HG03457 (cell line): ENCODE results near the gene AGPAT3.
A peak's percentile ranks its signal among the peaks of the same experiment; 100 is the strongest.

Experiments used
- ATAC-seq: cut with Tn5 transposase; IDR thresholded peaks from one replicate; pipeline ENCODE4 v1.9.1; 2021; ENCODE audit warnings: moderate number of reproducible peaks; ENCODE audit not compliant: unreplicated experiment

AGPAT3 gene

DNA sequence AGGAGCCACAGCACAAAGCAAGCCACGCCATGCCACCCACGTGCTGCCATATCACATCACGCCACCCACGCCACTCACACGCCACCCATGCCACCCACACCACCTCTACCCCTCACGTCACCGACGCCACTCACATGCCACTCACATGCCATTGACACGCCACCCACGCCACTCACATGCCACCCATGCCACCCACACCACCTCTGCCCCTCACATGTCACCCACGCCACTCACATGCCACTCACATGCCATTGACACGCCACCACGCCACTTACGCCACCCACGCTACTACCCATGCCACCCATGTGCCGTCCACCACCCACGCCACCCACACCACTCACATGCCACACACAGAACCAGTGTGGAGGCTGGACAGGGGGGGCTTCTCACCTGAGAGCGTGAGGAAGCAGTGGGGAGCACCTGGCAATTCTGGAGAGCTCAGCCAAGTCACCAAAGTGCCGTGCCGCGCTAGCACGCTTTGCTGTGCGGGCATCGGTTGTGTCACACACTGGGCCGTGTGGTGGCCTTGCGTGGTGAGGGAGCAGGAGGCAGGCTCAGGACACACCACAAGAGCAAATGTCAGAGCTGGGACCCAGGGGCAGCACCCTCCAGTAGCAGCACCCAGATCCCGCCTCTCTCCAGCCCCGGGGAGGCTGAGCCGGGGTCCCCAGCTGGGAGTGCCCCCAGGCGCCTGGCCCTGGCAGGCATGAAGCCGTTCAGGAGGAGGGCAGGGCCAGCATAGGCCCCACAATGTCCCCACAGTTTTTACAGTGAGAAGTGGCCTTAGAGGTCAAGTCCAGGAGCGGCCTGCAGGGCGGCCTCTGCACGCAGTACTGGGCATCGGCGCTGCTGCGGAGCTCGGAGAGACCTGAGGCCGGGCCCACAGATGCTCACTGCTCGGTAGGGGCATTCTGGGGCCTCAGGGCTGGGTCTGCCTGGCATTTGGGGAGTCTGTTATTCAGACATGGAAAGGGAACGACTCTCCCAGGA, 70.0 kb downstream of the AGPAT3 start:
- no peak for ATAC-seq

DNA sequence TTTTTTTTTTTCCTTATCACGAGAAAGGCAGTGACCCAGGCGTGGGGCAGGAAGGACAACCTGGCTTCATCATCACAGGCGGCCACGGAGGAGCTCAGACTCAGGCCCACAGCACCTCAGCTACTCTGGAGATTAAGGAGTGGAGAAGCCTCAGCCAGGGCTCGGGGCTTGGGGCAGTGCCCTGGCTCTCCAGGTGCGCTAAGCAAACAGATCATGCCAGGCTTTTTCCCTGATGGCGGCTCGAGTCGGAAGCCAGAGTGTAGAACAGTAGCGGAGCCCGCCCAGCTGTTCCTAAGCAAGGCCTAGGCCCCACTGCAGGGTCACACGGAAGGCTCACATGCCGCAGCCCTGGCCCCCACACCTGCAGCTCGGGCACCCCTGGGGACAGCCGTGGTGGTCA, 70.7 kb downstream of the AGPAT3 start:
- ATAC-seq, result no peak

DNA sequence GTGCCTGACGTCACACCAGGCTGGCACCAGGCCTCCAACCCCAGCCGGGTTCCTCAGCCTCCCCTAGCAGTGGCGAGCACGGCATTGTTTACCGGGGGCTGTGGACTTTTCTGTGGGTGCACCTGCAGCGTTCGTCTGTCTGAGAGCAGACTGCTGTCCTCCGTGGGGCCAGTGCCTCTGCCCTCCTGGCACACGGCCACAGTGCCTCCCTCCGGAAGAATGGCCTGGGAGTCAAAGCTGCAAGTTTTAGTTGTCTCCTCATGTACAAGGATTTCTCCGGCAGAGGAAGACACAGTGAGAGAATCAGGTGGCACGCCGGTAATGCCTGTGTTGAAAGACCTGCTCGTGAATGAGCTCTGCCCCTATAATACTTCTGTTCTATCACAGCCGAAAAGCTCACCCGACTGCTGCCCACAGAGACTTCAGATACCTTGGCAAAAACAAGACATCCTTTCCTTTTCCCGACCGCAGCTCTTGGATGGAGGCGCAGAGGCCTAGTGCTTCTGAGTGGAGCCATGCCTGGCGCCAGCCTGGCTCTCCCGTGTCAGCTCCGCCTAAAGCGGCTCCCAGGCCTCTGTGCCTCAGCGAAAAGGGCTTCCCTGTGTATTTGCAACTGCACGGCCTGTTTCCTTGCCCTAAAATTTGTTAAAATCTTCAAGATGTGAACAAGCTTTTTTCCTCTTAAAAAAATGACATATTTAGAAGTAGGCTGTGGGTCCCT, 71.4 kb downstream of the AGPAT3 start:
- no peak for ATAC-seq

DNA sequence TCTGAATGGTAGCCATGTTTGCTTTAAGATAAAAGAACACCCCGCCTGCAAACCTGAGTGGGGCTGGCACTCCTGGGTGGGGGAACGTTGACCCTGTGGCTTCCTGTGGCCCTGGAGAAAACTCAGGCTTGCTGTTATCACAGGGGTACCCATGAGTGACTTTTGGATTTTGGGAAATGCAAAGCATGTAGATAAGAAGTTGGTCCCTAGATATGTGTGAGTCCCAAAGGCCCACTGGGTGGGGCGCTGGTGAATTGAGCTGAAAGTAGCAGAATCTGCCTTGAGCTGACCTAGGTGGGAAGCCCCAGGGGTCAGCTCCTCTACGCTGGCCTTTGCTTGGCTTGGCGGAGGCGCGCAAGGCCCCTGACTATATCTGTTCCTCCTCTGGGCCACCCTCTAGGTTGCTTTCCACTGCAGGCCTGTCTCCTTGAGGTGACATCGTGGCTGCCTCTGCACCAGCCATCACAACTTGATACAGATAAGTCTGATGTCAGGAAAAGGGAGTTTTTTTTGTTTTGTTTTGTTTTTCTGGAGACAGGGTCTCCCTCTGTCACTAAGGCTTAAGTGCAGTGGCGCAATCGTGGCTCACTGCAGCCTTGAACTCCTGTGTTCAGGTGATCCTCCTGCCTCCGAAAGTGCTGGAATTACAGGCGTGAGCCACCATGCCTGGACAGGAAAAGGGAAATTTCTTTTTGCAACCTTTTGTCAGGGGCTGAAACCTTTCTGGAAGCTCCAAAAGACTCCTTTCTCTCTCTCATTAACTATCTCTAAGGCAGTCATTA, 72.2 kb downstream of the AGPAT3 start:
- no peak for ATAC-seq

DNA sequence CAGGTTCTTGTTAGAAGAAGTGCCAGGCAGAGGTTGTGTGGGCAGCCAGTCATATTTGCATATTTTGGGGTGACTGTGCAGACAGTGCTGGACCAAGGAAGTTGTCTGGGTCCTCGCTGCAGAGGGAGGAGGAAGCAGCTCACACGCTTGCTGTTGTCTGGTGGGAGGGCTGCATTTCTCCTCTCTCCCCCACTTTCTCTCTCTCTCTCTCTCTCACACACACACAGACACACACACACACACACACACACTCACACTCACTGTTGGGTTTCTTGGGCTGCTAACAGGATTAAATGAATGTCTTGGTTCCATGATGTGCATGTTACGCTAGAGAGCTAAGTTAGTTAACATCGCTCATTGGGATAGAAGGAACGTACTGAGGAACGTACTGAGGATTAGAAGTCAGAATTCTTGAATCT, 72.9 kb downstream of the AGPAT3 start:
- no peak for ATAC-seq

DNA sequence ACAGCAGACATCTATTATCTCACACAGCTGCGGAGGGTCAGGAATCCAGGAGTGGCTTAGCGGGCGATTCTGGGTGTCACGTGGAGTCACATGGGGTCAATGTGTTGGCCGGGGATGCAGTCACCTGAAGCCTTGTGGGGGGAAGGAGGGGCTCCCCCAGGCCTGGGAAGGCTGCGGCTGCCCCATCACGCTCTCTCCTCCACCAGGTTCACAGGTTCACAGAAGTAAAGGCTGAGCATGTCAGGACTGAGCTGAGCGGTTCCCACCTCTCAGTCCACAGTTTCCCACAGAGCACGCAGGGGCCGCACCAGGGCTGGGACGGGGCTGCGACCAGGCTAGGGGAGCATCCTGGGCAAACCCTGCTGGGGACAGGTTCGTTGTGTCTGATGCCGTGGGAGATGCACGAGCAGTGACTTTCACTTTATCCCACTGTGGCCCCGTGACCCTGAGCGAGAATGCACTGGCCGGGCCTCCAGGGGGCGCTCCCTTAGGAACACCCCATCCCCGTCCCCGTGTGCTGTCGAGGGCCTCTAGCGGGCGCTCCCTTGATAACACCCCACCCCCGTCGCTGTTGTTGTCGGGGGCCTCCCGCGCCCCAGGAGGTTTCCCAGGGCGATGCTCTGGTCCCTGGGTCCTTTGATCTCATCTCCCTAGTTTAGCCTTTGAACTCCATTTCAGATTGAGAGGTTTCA, 73.9 kb downstream of the AGPAT3 start:
- peak; percentile 54 for ATAC-seq

DNA sequence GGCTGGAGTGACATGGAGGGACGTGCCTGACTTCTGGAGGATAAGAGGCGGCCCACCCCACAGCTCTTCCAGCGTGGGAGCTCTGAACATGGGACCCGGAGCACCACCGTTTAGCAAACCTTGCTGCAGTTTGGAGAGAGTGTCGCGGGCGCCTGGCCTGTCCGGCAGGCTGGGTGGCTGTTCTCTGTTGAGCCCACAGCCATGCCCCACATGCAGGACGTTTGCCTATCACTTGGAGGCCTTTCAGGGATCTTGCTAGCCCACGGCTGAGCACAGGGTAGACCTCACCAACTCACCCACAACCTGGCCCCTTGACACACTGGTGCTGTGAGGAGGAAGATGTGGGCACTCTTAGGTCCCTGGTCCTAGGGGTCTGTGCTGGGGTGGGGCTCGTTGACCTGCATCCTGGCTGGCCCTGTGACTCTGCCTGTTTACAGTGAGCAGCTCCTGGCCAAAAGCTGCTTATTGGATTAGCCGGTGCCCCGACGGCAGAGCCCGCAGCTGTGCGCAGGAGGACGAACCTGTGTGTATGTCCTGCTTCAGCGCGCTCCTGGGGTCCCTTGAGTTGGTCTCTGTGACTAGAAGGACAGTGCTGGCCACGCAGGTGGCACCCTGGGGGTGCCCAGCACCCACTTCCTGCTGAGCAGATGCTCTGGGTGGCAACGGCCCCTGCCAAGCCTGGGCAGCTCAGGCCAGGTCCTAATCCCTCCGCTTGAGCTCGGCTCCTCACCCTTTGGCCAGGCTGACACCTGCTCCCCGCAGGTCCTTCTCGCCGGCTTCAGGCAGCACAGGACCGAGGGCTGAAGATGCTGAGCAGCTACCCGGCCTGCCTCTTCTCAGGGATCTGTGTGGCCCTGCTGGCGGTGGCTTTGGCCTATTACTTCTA, 74.7 kb downstream of the AGPAT3 start:
- ATAC-seq, result no peak

DNA sequence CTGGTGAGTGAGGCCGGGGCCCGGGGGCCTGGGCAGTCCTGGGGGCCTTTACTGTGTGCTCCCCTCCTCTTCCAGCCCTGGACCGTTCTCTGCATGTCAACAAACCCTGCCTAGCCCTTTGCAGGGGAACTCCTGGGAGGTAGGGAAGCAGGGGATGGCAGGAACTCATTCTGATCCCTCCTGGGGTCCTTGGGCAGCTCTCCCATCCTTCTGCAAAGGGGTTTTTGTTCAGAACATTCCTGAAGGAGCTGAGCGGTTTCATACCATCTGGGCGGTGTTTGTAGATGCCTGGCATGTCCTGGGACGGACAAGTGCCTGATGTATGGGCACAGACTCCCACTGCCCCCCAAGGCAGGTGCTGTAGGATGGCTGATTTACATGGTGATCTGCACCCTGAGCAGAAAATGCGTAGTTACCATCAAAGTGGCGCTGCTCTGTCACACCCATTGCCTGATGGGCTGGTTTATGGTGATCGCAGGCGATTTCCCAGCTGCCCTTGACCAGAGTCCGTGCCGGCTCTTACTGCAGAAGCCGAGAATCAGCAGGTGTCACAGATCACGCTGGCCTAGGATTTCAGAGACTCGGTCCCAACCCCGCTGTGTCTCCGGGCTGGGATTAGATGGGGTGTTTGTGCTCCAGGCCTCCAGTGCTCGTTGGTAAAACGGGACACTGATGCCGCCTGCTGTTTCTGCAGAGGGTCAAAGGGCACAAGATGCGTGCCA, 75.5 kb downstream of the AGPAT3 start:
- ATAC-seq, result no peak

DNA sequence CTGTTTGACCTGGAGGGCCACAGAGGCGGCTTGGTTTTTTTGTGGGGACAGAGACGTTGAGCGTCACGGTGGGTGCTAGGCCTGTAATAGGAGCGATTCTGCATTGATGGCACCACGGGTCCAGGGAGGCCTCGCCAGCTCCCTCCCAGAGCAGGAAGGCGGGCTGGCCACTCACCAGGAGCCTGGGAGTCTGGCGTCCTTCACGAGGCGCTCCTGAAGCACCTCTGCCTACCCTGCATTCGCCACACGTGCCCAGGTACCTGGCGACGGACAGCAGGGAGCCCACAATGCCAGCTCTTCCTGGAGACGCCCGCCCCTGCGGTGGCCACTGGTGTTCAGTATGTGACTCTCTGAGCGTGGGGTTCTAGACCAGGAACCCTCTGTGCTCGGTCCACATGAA, 77.2 kb downstream of the AGPAT3 start:
- ATAC-seq, result no peak

DNA sequence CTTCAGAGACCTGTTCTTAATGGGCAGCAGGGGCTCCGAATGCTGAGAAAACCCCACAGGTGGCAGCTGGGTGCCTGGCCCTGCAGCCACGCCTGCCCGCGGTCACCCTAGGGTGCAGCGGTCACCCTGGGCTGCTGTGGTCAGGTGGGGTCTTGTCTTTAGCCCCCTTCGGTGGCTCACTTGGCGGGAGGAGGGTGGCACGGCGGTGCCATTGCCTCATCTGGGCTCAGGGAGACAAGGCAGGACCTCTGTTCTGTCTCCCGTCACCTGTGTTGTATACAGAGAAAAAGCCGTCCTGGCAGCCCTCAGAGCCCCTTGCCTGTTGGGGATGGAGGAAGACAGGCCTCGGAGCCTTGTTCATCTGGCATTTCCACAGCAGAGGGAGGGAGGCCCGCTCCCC, 77.6 kb downstream of the AGPAT3 start:
- no peak for ATAC-seq

DNA sequence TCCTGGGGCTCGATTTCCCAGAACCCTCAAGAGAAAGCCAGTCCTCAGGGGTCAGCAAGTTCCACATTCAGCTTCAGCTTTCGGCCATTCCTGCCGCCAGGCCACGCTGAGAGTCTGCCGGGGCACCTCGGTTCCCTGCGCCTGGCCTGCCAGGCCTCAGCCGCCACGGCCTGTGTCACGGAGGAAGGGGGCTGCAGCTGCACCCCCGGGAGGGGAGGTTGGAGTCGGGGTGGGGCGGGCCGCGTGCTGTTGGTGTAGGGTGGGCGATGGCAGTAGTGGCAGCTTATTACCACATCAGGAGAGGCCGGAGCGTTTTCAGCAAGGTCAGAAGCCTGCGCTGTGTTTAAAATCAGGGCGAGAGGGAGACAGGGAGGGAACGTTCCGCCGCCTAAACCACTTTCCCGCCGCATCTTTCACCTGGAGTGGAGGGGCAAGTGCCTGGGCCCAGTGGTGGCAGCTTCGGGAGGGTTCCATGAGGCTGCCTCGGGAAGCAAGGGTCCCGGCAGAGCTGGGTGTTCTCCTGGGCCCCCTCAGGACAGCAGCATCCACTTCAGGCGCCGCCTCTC, 78.6 kb downstream of the AGPAT3 start:
- no peak for ATAC-seq

DNA sequence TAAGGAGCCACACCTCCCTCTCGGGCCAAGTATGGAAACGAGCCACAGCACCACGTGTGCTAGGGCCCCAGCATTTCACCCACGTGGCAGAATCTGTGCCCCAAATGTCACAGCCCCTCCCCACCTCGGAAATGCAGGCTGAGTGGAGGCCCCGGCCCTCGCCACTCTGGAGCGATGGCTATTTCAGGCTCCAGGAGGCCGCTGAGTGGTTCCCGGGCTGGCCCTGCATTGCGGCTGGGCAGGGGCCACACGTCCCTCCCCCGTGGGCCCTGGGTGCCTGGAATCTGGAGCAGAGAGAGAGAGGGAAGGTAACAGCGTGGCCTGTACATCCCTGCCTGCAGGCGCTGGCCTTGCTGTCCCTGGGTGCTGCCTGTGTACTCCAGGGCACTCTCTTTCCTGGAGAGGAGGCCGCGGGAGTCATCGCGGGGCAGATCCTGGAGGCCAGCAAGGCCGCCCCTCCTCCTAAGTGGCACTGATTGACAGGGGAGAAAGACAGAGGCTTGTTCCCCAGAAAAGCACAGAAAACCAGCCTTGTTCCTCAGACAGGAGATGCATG, 79.1 kb downstream of the AGPAT3 start:
- no peak for ATAC-seq

DNA sequence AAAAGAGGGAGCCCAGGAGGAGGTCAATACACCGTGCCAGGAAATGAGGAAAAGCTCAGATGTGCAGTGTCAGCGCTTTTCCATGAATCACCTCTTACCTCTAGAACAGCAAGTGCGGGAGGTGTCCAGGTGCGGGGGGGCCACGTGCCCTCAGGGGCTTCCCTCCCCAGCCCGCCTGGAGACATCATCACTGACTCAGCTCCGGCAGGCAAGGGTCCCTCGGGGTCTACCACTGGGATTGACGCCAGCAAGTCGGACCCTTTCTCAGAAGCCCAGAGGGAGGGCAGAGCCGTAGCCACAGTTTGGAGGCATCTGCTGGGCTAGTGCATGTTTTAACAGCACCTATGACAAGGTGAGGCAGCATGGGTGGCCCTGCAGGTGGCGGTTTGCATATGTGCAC, 79.7 kb downstream of the AGPAT3 start:
- ATAC-seq, result no peak

DNA sequence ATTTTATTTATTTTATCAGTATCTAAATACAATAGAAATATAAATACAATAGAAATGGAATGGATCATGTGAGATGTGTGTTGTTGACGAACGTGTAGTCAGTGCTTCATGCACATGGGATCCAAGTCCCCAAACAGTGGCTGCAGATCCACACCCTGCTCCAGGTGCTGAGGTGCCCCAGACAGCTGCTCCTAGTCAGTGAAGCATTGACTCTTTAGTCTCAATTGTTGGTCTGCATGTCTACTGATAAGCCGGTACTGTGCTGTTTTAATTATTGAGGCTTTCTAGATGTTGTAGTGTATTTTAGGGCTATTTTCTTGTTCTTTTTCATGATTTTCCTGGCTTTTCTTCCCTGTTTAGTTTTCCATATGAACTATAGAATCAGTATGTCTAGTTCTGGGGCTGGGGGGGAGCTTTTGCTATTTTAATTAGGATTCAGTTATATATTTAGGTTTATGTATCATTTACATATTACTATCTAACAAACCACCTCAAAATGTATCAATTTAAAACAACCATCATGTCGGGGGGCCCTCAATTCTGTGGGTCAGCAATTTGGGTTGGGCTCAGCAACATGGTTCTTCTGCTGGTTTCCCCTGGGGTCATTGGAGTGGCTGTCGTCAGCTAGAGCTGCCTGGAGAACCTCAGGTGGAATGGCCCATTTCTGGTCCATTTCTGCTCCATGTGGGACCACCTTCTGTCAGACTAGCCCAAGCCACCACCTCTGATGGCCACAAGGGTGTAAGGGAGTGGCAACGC, 83.9 kb downstream of the AGPAT3 start:
- ATAC-seq, result no peak

DNA sequence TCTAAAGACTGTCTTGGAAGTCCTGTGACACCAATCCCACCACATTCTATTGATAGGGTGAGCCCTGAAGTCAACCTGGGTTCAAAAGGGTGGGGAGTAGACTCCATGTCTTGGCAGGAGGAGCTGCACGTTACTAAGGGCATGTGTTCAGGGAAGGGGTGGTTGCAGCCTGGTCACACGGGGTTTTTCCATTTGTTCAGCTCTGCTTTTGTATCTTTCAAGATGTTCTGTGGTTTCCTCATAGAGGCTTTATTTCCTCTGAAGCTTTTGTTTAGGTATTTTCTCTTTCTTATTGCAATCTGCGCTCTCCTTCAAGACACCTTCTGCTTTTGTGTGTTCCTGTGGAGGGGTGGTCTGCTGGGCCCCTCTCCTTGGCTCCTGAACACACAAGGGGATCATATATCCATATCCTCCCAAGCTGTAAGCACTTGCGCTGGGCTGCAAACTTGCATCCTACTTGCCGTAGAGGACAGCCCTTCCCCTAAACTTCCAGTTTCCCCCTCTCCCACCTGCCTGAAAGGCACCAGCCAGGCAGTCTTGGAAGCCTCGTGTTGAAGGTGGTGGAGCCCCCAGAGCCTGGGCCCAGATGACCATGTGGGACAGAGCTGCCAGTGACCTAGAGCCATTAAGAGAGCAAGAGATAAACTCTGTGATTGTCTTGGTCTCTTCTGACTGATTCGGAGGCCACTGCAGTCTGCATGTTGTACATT, 84.6 kb downstream of the AGPAT3 start:
- no peak for ATAC-seq

DNA sequence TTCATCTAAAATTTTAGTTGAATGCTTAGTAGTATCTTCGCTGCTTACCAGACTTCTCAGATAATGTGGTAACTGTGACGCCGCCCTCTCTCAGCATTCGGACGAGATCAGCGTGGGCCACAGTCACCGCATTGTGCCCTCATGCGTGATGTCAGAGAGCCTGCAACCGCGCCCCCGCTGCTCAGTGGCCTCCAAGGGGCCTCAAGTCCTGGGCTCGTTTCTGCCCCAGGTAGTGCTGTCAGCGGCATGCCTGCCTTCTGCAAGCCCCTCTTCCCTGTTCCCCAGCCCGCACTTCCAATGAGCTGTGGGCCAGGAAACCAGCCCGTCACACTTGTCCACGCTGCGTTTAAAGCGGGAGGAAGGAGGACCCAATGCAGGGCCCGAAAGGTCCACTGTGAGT, 85.5 kb downstream of the AGPAT3 start:
- ATAC-seq, result no peak

DNA sequence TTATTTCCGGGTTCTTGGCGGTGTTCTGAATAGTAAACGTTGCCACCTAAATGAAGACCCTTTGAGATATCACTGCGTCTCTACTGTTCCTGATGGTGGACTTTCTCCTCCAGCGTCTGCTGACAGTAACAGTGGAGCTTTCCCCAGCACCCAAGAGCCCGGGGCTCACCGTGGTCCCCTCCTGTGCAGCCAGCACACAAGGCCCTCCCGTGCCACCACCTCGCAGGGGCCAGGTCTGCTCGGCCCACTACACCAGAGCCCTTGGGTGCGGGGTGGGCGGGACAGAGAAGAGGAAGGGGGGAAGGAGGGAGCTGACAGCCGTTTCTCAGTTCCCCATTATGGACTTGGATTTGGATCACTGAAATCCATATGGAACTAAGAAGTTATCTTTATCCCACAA, 85.9 kb downstream of the AGPAT3 start:
- no peak for ATAC-seq
